Vagina (tissue), 2 donors: ENCODE data around the gene LOXL3. TPM values are rescaled to one million over a fixed set of nuclear protein-coding genes. Genes with fewer than 3 reads are reported as not detected.
A peak's percentile ranks its signal among the peaks of the same experiment; 100 is the strongest.

Source experiments
- DNase-seq, 2 donors: peaks; one replicate each; pipeline ENCODE4 v3.0.0-alpha.2; 2017; ENCODE audit errors: extremely low spot score in 2 of 2
- H3K27ac ChIP-seq: fragments of 200-600 bp; sonication (generic); one replicate; pipeline ENCODE4 v1.5.1; 2019
- H3K27me3 ChIP-seq: fragments of 200-600 bp; sonication (generic); one replicate; pipeline ENCODE4 v1.5.1; 2019
- H3K36me3 ChIP-seq, 2 donors: fragments of 200-600 bp; sonication (generic); one replicate each; pipeline ENCODE4 v1.5.1; 2017 to 2019
- H3K4me1 ChIP-seq: fragments of 200-600 bp; sonication (generic); one replicate; pipeline ENCODE4 v1.5.1; 2019
- H3K4me3 ChIP-seq, 2 donors: fragments of 200-600 bp; sonication (generic); 1 replicate in 1 of 2; 2 replicates in 1 of 2; pipeline ENCODE4 v1.5.1; 2016 to 2019
- H3K9me3 ChIP-seq: fragments of 200-600 bp; sonication (generic); one replicate; pipeline ENCODE4 v1.5.1; 2019
- CTCF ChIP-seq, 3 experiments: fragments of 450-650 bp in 2 of 3; fragments of 200-600 bp in 1 of 3; sonication (generic) in 1 of 3; IDR thresholded peaks; one replicate each; pipeline ENCODE4 v1.5.1; 2017 to 2019; ENCODE audit warnings: antibody characterized with exemption in 3 of 3, mild to moderate bottlenecking in 2 of 3, moderate library complexity in 2 of 3
- POLR2A ChIP-seq, 2 donors: fragments of 450-650 bp; IDR thresholded peaks; one replicate each; pipeline ENCODE4 v1.6.1; 2017; ENCODE audit warnings: antibody characterized with exemption in 2 of 2, mild to moderate bottlenecking in 2 of 2, moderate library complexity in 2 of 2
- POLR2AphosphoS5 ChIP-seq, 2 donors: sonication (generic); formaldehyde crosslinking; IDR thresholded peaks; one replicate each; pipeline ENCODE4 v1.9.0; 2017; ENCODE audit warnings: antibody characterized with exemption in 2 of 2, mild to moderate bottlenecking in 2 of 2, low read depth in 1 of 2; ENCODE audit not compliant: insufficient read depth in 1 of 2
- intact Hi-C: fragments of 100-400 bp; cut with DNase I; formaldehyde crosslinking; loops from one replicate; pipeline ENCODE4 v1.15.1; 2023
- total RNA-seq: library from RNA; depleted of rRNA; stranded (reverse); fragments of >200 nt; gene quantifications from one replicate; pipeline ENCODE4 v1.2.3, GENCODE V29; 2016

The LOXL3 gene
- total RNA-seq, 1 donor from 2014 or later: 6.1 TPM

GRCh38 chr2:74498500-74499266 lies 55.1 kb downstream of the LOXL3 start:
- intact Hi-C loops: no loop called here
- DNase-seq: no peak
- TF ChIP-seq CTCF (IDR thresholded peaks at IDR 0.05) (no peak), POLR2AphosphoS5 (IDR thresholded peaks at IDR 0.05; ENCODE audit: insufficient read depth in 1 of 2, low read depth in 1 of 2) (no peak), POLR2A (IDR thresholded peaks at IDR 0.05) (no peak)
- Histone ChIP-seq H3K4me3 (peak overlapping the region; percentile 21 to 40), H3K36me3 (peaks cover 0 to 9% of the 10 kb centered on the region in 2 donors), H3K9me3 (no peaks in the 10 kb centered on the region), H3K27me3 (peaks cover 10% of the 10 kb centered on the region), H3K27ac (no peak overlapping the region), H3K4me1 (peaks cover 43% of the 10 kb centered on the region)

DNA sequence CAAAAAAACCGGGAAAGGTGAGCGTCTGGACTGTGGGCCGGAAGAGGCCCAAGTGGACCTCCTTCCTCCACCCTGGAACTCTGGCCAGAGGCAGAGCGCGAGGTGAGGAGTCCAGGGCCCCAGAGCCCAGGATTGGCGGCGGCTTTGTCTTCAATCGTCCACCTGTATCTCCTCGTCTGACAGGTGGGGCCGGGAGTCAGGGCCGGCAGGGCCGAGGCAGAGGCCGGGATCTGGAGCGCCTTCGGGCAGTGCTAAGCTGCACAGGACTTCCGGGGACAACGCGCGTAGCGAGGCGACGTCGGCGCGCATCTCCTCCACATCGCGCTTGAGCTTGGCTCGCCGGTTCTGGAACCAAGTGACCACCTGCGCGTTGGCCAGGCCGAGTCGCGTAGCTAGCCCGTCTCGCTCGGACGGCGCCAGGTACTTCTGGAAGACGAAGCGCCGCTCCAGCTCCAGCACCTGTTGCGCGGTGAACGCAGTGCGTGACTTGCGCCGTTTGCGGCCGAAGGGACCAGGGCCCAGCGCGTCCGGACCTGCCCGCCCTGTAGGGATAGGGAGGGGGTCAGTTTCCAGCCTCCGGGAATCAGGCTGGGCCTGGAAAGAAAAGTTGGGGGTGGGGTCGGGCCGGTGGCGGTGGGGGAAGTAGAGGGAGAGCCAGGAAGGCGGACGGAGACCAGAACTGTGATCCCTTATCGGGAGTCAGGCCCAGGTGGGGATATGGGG lies 55.8 kb downstream of the LOXL3 start:
- H3K9me3 ChIP-seq: no peaks in the 10 kb centered on the region
- no peak overlapping the region for H3K27ac ChIP-seq
- DNase-seq: no peak
- intact Hi-C loops: no loop called here
- H3K4me1 ChIP-seq: peaks cover 35% of the 10 kb centered on the region
- H3K36me3 ChIP-seq: peaks cover 0 to 14% of the 10 kb centered on the region in 2 donors
- peaks cover 10% of the 10 kb centered on the region for H3K27me3 ChIP-seq
- no peak for TF ChIP-seq POLR2A (IDR thresholded peaks at IDR 0.05)
- TF ChIP-seq CTCF (IDR thresholded peaks at IDR 0.05): no peak
- TF ChIP-seq POLR2AphosphoS5 (IDR thresholded peaks at IDR 0.05; ENCODE audit: insufficient read depth in 1 of 2, low read depth in 1 of 2): no peak
- peak overlapping the region; percentile 21 to 40 for H3K4me3 ChIP-seq

DNA sequence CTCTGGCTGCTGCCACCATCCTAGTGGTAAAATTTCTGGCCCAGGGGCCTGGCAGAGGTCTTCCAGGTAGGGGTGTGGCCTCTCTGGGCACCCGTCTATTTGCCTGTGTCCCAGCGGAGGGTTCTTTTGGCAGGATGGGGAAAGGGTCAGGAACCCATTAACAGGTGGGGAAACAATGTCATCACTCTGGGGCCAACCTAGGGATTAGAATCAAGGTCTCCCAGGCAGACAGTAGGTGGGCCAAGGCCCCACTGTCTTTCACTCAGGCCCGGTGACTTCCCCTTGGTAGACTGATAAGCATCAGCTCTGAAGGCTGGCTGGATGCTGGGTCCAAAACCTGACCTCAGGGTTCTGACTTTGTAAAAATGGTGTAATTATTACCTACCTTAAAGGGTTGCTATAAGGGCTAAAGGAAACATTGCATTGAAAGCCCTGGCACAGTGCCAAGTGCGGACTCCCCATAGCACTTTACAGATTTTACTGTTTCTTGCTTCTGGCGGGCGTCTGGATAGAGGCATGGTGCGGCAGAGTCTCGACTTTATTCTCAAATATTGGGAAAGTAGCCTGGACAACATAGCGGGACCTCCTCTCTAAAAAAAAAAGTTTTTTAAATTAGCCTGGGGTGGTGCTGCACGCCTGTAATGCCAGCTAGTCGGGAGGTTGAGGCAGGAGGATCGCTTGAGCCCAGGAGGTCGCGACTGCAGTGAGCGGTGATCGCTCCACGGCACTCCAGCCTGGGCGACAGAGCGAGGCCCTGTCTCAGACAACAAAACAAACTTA lies 56.6 kb downstream of the LOXL3 start:
- Histone ChIP-seq H3K9me3 (no peaks in the 10 kb centered on the region), H3K4me3 (peak overlapping the region in 1 of 2 donors; percentile 40), H3K36me3 (peaks cover 0 to 21% of the 10 kb centered on the region in 2 donors), H3K4me1 (peaks cover 28% of the 10 kb centered on the region), H3K27me3 (peaks cover 10% of the 10 kb centered on the region), H3K27ac (no peak overlapping the region)
- TF ChIP-seq POLR2A (IDR thresholded peaks at IDR 0.05) (no peak), POLR2AphosphoS5 (IDR thresholded peaks at IDR 0.05; ENCODE audit: insufficient read depth in 1 of 2, low read depth in 1 of 2) (no peak), CTCF (IDR thresholded peaks at IDR 0.05) (no peak)
- no peak for DNase-seq
- intact Hi-C loops: no loop called here

DNA sequence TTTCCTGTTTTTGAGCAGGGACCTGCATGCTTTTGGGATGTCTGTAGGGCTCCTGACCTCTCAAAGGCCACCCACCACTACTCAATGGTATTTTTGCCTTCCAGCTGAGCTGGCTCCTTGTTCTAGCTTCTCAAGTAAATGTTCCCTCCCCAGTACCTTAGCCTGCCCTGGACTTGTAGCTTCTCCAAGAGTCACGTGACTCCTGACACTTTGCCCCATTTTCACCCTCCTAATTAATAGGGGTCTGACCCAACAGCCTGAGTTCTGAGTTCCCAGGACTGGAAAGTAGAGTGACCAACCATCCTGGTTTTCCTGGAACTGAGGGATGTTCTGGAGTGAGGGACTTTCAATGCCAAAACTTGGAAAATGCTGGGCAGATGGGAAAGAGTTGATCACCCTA lies 58.3 kb downstream of the LOXL3 start:
- no peak for TF ChIP-seq CTCF (IDR thresholded peaks at IDR 0.05)
- no peak for TF ChIP-seq POLR2AphosphoS5 (IDR thresholded peaks at IDR 0.05; ENCODE audit: insufficient read depth in 1 of 2, low read depth in 1 of 2)
- no peak for TF ChIP-seq POLR2A (IDR thresholded peaks at IDR 0.05)
- peaks cover 26% of the 10 kb centered on the region for H3K4me1 ChIP-seq
- intact Hi-C loops: no loop called here

More for the DNA sequence above, 58.3 kb downstream of the LOXL3 start:
- peaks cover 10% of the 10 kb centered on the region for H3K27me3 ChIP-seq
- H3K36me3 ChIP-seq: peaks cover 0 to 39% of the 10 kb centered on the region in 2 donors
- no peak for DNase-seq
- no peak overlapping the region for H3K4me3 ChIP-seq
- H3K9me3 ChIP-seq: no peaks in the 10 kb centered on the region
- no peak overlapping the region for H3K27ac ChIP-seq
